Measurements from ENCODE around the gene AATK. TPM values are rescaled to one million over a fixed set of nuclear protein-coding genes. Genes with fewer than 3 reads are reported as not detected.

Gene AATK
- total and polyA plus RNA-seq, 12 donors: 1.5 to 8.5 (median 6.2) TPM

GRCh38 chr17:81207610-81208581 is 41.9 kb upstream of the AATK start:
- no peak for TF ChIP-seq CTCF (IDR thresholded peaks at IDR 0.05)
- WGBS, 2 donors: 90 to 93% methylated on average over 21 of the region's 21 CpGs
- intact Hi-C loops (cut with DNase I): loop anchor here in 1 of 10 donors (10.0 kb wide), 1 partner anchor 193 kb away; no protein-coding TSS in a partner anchor
- H3K27me3 ChIP-seq: no peaks in the 10 kb centered on the region
- H3K27ac ChIP-seq: no peak overlapping the region
- peaks cover 0 to 33% (median 0%) of the 10 kb centered on the region in 9 donors for H3K36me3 ChIP-seq
- no peak for DNase-seq
- no peak for ATAC-seq
- H3K9me3 ChIP-seq: no peaks in the 10 kb centered on the region
- H3K4me1 ChIP-seq: peaks cover 0 to 9% (median 0%) of the 10 kb centered on the region in 9 donors
- no peak overlapping the region for H3K4me3 ChIP-seq

- ATAC-seq (no peak), DNase-seq (no peak)
- intact Hi-C loops (cut with DNase I): loop anchor here in 1 of 10 donors (10.0 kb wide), 1 partner anchor 192 kb away; no protein-coding TSS in a partner anchor
- WGBS, 2 donors: 96 to 98% methylated on average over 12 of the region's 12 CpGs
- Histone ChIP-seq H3K27ac (no peak overlapping the region), H3K4me3 (no peak overlapping the region), H3K27me3 (no peaks in the 10 kb centered on the region), H3K4me1 (peaks cover 0 to 9% (median 0%) of the 10 kb centered on the region in 9 donors), H3K36me3 (peaks cover 0 to 42% (median 0%) of the 10 kb centered on the region in 9 donors), H3K9me3 (no peaks in the 10 kb centered on the region)
- no peak for TF ChIP-seq CTCF (IDR thresholded peaks at IDR 0.05)
These were observed 40.6 kb upstream of the AATK start for GRCh38 chr17:81206657-81207056.

GRCh38 chr17:81206166-81206565 is 40.1 kb upstream of the AATK start:
- intact Hi-C loops (cut with DNase I): loop anchor here in 1 of 10 donors (10.0 kb wide), 1 partner anchor 191 kb away; no protein-coding TSS in a partner anchor
- ATAC-seq: no peak
- no peak for TF ChIP-seq CTCF (IDR thresholded peaks at IDR 0.05)
- 70 to 73% methylated on average over 4 of the region's 4 CpGs for WGBS, 2 donors
- Histone ChIP-seq H3K9me3 (no peaks in the 10 kb centered on the region), H3K4me1 (peaks cover 0 to 6% (median 0%) of the 10 kb centered on the region in 9 donors), H3K36me3 (peaks cover 0 to 42% (median 0%) of the 10 kb centered on the region in 9 donors), H3K27me3 (no peaks in the 10 kb centered on the region), H3K27ac (no peak overlapping the region), H3K4me3 (no peak overlapping the region)
- DNase-seq: no peak

- intact Hi-C loops (cut with DNase I): loop anchor here in 2 of 10 donors (5.0 to 10.0 kb wide), 2 partner anchors 62 to 190 kb away; no protein-coding TSS in a partner anchor
- 89 to 93% methylated on average over 10 of the region's 10 CpGs for WGBS, 2 donors
- no peaks in the 10 kb centered on the region for H3K4me1 ChIP-seq
These were observed 38.6 kb upstream of the AATK start for GRCh38 chr17:81204578-81204977.

More at GRCh38 chr17:81204578-81204977, 38.6 kb upstream of the AATK start:
- Histone ChIP-seq H3K9me3 (no peaks in the 10 kb centered on the region), H3K4me3 (no peak overlapping the region), H3K27me3 (no peaks in the 10 kb centered on the region), H3K27ac (no peak overlapping the region), H3K36me3 (peaks cover 0 to 42% (median 0%) of the 10 kb centered on the region in 9 donors)
- ATAC-seq (no peak), DNase-seq (no peak)
- no peak for TF ChIP-seq CTCF (IDR thresholded peaks at IDR 0.05)
